WTC11 (cell line): Measurements from ENCODE around the gene RBMS2. TPM values are rescaled to one million over a fixed set of nuclear protein-coding genes. Genes with fewer than 3 reads are reported as not detected.
A peak's percentile ranks its signal among the peaks of the same experiment; 100 is the strongest.

Source experiments
- ATAC-seq: fragments of 200-7000 bp; cut with Tn5 transposase; 2 replicates; pipeline ENCODE4 v1.10.0; 2021; ENCODE audit warnings: mild to moderate bottlenecking, moderate library complexity
- CTCF ChIA-PET: fragments of 300-600 bp; sonication (Branson Sonifier 250); formaldehyde crosslinking; loops from one replicate; lab custom pipeline; 2021; ENCODE audit warnings: antibody characterized with exemption; lab: Charles Lee
- POLR2A ChIA-PET: fragments of 350-600 bp; sonication (Branson Sonifier 250); formaldehyde crosslinking; loops from one replicate; lab custom pipeline; 2021; ENCODE audit warnings: antibody characterized with exemption; lab: Charles Lee
- DNase-seq: peaks from one replicate; pipeline ENCODE4 v3.0.0; 2021; ENCODE audit warnings: low spot score
- H3K27ac Mint-ChIP-seq: 2 replicates; pipeline ENCODE4 v1.8.0; 2021; ENCODE audit warnings: mixed read lengths
- H3K27me3 Mint-ChIP-seq: 2 replicates; pipeline ENCODE4 v1.8.0; 2021; ENCODE audit warnings: low read depth, mild to moderate bottlenecking, moderate library complexity, mixed read lengths
- H3K36me3 Mint-ChIP-seq: 2 replicates; pipeline ENCODE4 v1.8.0; 2021; ENCODE audit warnings: mixed read lengths
- H3K4me1 Mint-ChIP-seq: 2 replicates; pipeline ENCODE4 v1.8.0; 2022; ENCODE audit warnings: mixed read lengths
- H3K4me3 Mint-ChIP-seq: 2 replicates; pipeline ENCODE4 v1.8.0; 2021; ENCODE audit warnings: mild to moderate bottlenecking, moderate library complexity, mixed read lengths
- H3K9me3 Mint-ChIP-seq: 2 replicates; pipeline ENCODE4 v1.8.0; 2021; ENCODE audit warnings: mixed read lengths
- CBFB ChIP-seq: sonication (generic); formaldehyde crosslinking; IDR thresholded peaks from 2 replicates; pipeline ENCODE4 v1.8.1; 2022; ENCODE audit warnings: mild to moderate bottlenecking, low read depth, missing genetic modification reagents
- EMX1 ChIP-seq: fragments of 250-450 bp; sonication (Bioruptor Pico); IDR thresholded peaks from 2 replicates; pipeline ENCODE4 v1.8.0; 2021; ENCODE audit warnings: mild to moderate bottlenecking
- NFYB ChIP-seq: sonication (generic); formaldehyde crosslinking; conservative IDR thresholded peaks from 2 replicates; pipeline ENCODE4 v1.8.0; 2022; ENCODE audit warnings: low read depth, missing genetic modification reagents
- TEAD1 ChIP-seq: sonication (generic); formaldehyde crosslinking; IDR thresholded peaks from 2 replicates; pipeline ENCODE4 v1.8.0; 2022; ENCODE audit warnings: mild to moderate bottlenecking, missing genetic modification reagents
- ZNF423 ChIP-seq: fragments of 250-450 bp; sonication (Bioruptor Pico); IDR thresholded peaks from 2 replicates; pipeline ENCODE4 v2.1.2; 2022; ENCODE audit warnings: mild to moderate bottlenecking, moderate library complexity
- ZNF671 ChIP-seq: fragments of 250-450 bp; sonication (Bioruptor Pico); IDR thresholded peaks from 2 replicates; pipeline ENCODE4 v1.8.0; 2021; ENCODE audit warnings: mild to moderate bottlenecking
- total RNA-seq: library from RNA; stranded (reverse); gene quantifications from 3 replicates; pipeline ENCODE4 v1.2.3, GENCODE V29; 2021
- TF ChIP-seq, protein P1 (sequence below): sonication (generic); formaldehyde crosslinking; IDR thresholded peaks from 2 replicates; pipeline ENCODE4 v1.8.0; 2023; ENCODE audit warnings: missing genetic modification reagents, mild to moderate bottlenecking, borderline replicate concordance
- TF ChIP-seq, protein P2 (sequence below): fragments of 250-450 bp; sonication (Bioruptor Pico); IDR thresholded peaks from 2 replicates; pipeline ENCODE4 v2.1.2; 2022; ENCODE audit warnings: mild to moderate bottlenecking, moderate library complexity
- TF ChIP-seq, protein P3 (sequence below): sonication (generic); formaldehyde crosslinking; IDR thresholded peaks from 2 replicates; pipeline ENCODE4 v1.8.0; 2023; ENCODE audit warnings: missing genetic modification reagents
- TF ChIP-seq, protein P4 (sequence below): fragments of 250-450 bp; sonication (Bioruptor Pico); IDR thresholded peaks from 2 replicates; pipeline ENCODE4 v1.9.0; 2021; ENCODE audit warnings: mild to moderate bottlenecking, borderline replicate concordance

RBMS2 gene
- total RNA-seq, 1 experiment from 2014 or later: 16.7 TPM

DNA sequence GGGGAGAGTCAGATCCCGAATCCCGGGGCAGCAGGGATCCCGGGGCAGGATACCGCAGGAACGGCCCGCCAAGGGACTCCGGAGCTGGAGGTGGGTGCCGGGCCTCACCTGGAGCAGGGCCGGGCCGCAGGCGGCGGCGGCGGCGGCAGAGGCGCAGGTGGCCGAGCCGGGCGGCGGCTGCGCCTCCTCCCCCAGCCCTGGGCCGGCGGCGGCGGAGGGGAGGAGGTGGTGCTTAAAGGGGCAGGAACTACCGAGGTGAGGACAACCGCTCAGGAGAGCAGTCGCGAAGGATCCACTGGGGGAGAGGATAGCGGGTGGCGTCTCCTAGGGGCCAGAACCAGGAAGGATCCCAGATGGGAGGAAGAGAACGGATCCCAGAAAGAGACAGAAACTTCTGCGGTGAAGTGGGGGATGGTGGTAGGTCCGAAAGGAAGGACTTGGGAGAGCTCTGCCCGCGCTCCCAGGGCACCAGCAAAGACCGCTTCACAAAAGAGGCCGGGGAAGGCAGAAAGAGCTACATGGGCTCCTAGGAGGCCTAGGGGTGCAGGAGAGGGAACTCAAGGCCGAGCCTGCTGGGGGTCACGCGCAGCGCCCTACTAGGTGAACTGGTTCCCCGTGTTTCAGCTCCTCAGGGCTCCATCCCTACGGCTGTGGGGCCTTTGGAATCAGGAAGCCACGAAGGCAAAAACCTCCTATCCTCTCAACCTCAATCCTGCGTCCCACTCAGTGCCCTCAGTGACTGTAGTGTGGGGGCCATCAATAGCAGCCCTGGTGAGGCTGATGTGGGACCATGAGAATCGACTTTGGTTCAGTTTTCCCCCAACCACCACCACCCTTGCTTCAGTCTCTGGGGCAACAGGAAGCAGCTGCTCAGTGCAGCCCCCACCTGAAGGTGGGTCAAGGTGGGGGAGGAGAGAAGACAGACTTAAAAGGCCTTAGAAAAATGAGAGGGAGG is 113.5 kb downstream of the RBMS2 start:
- CTCF ChIA-PET: interaction anchor here (0.6 to 5.3 kb wide), 19 partner anchors 7 to 608 kb away, joined by 3 to 84 read pairs (median 10); partner anchors contain the start of genes ATP5F1B, COQ10A, PRIM1 and PTGES3
- peak overlapping the region; percentile 92 for H3K27ac Mint-ChIP-seq
- POLR2A ChIA-PET: interaction anchor here (0.8 to 2.4 kb wide), 7 partner anchors 11 to 275 kb away, joined by 3 to 12 read pairs (median 4); partner anchors contain the start of genes ATP5F1B, PTGES3, RBMS2 and STAT2
- H3K4me1 Mint-ChIP-seq: peaks cover 58% of the 10 kb centered on the region
- peak overlapping the region; percentile 97 for H3K4me3 Mint-ChIP-seq
- DNase-seq: peak; percentile 80
- TF ChIP-seq, protein P1, sequence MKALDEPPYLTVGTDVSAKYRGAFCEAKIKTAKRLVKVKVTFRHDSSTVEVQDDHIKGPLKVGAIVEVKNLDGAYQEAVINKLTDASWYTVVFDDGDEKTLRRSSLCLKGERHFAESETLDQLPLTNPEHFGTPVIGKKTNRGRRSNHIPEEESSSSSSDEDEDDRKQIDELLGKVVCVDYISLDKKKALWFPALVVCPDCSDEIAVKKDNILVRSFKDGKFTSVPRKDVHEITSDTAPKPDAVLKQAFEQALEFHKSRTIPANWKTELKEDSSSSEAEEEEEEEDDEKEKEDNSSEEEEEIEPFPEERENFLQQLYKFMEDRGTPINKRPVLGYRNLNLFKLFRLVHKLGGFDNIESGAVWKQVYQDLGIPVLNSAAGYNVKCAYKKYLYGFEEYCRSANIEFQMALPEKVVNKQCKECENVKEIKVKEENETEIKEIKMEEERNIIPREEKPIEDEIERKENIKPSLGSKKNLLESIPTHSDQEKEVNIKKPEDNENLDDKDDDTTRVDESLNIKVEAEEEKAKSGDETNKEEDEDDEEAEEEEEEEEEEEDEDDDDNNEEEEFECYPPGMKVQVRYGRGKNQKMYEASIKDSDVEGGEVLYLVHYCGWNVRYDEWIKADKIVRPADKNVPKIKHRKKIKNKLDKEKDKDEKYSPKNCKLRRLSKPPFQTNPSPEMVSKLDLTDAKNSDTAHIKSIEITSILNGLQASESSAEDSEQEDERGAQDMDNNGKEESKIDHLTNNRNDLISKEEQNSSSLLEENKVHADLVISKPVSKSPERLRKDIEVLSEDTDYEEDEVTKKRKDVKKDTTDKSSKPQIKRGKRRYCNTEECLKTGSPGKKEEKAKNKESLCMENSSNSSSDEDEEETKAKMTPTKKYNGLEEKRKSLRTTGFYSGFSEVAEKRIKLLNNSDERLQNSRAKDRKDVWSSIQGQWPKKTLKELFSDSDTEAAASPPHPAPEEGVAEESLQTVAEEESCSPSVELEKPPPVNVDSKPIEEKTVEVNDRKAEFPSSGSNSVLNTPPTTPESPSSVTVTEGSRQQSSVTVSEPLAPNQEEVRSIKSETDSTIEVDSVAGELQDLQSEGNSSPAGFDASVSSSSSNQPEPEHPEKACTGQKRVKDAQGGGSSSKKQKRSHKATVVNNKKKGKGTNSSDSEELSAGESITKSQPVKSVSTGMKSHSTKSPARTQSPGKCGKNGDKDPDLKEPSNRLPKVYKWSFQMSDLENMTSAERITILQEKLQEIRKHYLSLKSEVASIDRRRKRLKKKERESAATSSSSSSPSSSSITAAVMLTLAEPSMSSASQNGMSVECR: 0 out of 2 replicates have a peak, but pooled peaks have one; percentile 32
- TF ChIP-seq, protein P2, sequence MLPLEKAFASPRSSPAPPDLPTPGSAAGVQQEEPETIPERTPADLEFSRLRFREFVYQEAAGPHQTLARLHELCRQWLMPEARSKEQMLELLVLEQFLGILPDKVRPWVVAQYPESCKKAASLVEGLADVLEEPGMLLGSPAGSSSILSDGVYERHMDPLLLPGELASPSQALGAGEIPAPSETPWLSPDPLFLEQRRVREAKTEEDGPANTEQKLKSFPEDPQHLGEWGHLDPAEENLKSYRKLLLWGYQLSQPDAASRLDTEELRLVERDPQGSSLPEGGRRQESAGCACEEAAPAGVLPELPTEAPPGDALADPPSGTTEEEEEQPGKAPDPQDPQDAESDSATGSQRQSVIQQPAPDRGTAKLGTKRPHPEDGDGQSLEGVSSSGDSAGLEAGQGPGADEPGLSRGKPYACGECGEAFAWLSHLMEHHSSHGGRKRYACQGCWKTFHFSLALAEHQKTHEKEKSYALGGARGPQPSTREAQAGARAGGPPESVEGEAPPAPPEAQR (CRISPR knock-in tag): no peak
- peak; percentile 54; the same call in 1 of the 2 replicates for TF ChIP-seq TEAD1 (CRISPR knock-in tag)
- TF ChIP-seq CBFB: no peak
- no peak for TF ChIP-seq NFYB (CRISPR knock-in tag)
- no peak for TF ChIP-seq ZNF423 (CRISPR knock-in tag)
- H3K27me3 Mint-ChIP-seq: no peaks in the 10 kb centered on the region
- H3K36me3 Mint-ChIP-seq: peaks cover 25% of the 10 kb centered on the region
- ATAC-seq: peak; percentile 11
- no peaks in the 10 kb centered on the region for H3K9me3 Mint-ChIP-seq

DNA sequence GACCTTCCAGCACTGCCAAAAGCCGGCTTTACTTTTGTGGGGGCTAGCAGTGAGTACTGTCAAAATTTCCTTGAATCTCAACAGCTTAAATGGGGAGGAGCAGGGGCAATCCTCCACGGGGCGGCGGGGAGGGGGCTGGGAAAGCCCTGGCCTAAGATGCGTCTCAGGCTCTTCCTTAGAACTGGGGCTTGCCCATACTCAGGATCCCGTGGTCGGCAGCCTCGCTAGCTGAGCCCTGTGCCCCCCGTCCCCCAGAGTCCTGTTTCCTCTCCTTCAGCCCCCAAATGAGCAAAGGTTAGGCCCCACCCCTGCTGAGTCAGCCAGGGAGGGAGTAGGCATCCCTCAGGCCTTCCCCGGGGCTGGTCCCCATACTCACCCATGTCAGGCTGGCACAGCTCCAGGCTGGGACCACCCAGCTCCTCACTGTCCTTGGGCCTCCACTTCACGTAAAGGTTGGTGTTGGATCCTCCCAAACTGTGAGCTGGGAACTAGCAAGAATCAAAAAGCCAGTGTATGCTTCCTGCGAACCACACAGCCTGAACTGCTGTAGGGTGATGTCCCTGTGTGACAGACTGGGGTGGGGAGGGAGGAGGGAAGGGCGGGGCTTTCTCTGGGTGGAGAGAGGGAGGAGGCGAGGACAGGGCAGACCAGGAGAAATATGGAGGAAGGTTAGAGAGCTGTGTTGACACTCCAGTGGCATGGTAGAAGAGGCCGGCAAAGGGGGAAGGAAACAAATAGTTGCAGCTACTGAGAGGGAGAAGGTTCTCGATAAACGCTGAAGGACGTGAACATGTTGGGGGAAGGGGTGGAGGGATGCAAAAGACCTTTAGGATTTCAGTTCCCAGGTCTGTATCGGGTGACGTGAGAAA is 114.4 kb downstream of the RBMS2 start:
- Mint-ChIP-seq H3K27me3 (no peaks in the 10 kb centered on the region), H3K4me1 (peaks cover 50% of the 10 kb centered on the region), H3K4me3 (peak overlapping the region; percentile 97), H3K27ac (peak overlapping the region; percentile 99), H3K9me3 (no peaks in the 10 kb centered on the region), H3K36me3 (peaks cover 32% of the 10 kb centered on the region)
- DNase-seq: peak; percentile 75
- peak; percentile 58; the same call in 1 of the 2 replicates for TF ChIP-seq EMX1
- TF ChIP-seq, protein P3, sequence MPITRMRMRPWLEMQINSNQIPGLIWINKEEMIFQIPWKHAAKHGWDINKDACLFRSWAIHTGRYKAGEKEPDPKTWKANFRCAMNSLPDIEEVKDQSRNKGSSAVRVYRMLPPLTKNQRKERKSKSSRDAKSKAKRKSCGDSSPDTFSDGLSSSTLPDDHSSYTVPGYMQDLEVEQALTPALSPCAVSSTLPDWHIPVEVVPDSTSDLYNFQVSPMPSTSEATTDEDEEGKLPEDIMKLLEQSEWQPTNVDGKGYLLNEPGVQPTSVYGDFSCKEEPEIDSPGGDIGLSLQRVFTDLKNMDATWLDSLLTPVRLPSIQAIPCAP (CRISPR knock-in tag): no peak
- TF ChIP-seq, protein P4, sequence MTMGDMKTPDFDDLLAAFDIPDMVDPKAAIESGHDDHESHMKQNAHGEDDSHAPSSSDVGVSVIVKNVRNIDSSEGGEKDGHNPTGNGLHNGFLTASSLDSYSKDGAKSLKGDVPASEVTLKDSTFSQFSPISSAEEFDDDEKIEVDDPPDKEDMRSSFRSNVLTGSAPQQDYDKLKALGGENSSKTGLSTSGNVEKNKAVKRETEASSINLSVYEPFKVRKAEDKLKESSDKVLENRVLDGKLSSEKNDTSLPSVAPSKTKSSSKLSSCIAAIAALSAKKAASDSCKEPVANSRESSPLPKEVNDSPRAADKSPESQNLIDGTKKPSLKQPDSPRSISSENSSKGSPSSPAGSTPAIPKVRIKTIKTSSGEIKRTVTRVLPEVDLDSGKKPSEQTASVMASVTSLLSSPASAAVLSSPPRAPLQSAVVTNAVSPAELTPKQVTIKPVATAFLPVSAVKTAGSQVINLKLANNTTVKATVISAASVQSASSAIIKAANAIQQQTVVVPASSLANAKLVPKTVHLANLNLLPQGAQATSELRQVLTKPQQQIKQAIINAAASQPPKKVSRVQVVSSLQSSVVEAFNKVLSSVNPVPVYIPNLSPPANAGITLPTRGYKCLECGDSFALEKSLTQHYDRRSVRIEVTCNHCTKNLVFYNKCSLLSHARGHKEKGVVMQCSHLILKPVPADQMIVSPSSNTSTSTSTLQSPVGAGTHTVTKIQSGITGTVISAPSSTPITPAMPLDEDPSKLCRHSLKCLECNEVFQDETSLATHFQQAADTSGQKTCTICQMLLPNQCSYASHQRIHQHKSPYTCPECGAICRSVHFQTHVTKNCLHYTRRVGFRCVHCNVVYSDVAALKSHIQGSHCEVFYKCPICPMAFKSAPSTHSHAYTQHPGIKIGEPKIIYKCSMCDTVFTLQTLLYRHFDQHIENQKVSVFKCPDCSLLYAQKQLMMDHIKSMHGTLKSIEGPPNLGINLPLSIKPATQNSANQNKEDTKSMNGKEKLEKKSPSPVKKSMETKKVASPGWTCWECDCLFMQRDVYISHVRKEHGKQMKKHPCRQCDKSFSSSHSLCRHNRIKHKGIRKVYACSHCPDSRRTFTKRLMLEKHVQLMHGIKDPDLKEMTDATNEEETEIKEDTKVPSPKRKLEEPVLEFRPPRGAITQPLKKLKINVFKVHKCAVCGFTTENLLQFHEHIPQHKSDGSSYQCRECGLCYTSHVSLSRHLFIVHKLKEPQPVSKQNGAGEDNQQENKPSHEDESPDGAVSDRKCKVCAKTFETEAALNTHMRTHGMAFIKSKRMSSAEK: no peak
- TF ChIP-seq ZNF671 (CRISPR knock-in tag): 0 out of 2 replicates have a peak, but pooled peaks have one; percentile 46
- TF ChIP-seq, all 79 proteins: peak for 2
- CTCF ChIA-PET: interaction anchor here (0.6 to 5.3 kb wide), 76 partner anchors 8 to 823 kb away, joined by 3 to 84 read pairs (median 5); partner anchors contain the start of genes ATP5F1B, CNPY2, ESYT1 and GLS2
- POLR2A ChIA-PET: interaction anchor here (0.5 to 2.4 kb wide), 21 partner anchors 10 to 785 kb away, joined by 3 to 14 read pairs (median 4); partner anchors contain the start of genes ATP5F1B, ESYT1, GLS2 and LRP1
- ATAC-seq: peak; percentile 30
